K562 (cell line): Measurements from ENCODE around the gene CTXN1. TPM values are rescaled to one million over a fixed set of nuclear protein-coding genes. Genes with fewer than 3 reads are reported as not detected.
A peak's percentile ranks its signal among the peaks of the same experiment; 100 is the strongest.

ENCODE experiments used
- ATAC-seq: fragments of 200-7000 bp; cut with Tn5 transposase; 3 replicates; pipeline ENCODE4 v1.9.1; 2020; ENCODE audit warnings: moderate library complexity
- BruUV-seq: library from RNA; stranded (reverse); fragments of 400-500 nt; replicated peaks from 2 replicates; lab custom pipeline; 2021; lab: Mats Ljungman, UMichigan
- CTCF ChIA-PET: fragments of 300-600 bp; formaldehyde crosslinking; extraction: SDS; loops from one replicate; lab custom pipeline; 2021; ENCODE audit warnings: low intra/inter-chr PET ratio; lab: Yijun Ruan, JAX
- POLR2A ChIA-PET: fragments of 300-600, 350-650 bp; sonication (Branson Sonifier 250); formaldehyde crosslinking; extraction: SDS; loops from one replicate; lab custom pipeline; 2021; ENCODE audit warnings: antibody characterized with exemption, inconsistent platforms; lab: Yijun Ruan, JAX
- DNase-seq, 4 experiments: peaks; one replicate each; pipeline versions ENCODE4 v3.0.0 to v3.0.0-alpha.2; 2011 to 2018; ENCODE audit warnings: low spot score in 3 of 4, mixed read lengths in 3 of 4; ENCODE audit errors: extremely low read depth in 1 of 4
- FAIRE-seq: peaks from 2 replicates; lab custom pipeline; 2011; peaks lifted over from hg19 to GRCh38; lab: Jason Lieb, UNC
- H2AFZ ChIP-seq: 2 replicates; pipeline ENCODE4 v1.6.0; 2011; ENCODE audit warnings: low read depth, low read length, control low read depth, inconsistent platforms
- H3K27ac ChIP-seq: fragments of 200-600 bp; 3 replicates; pipeline ENCODE4 v1.8.0; 2011; ENCODE audit warnings: low read depth, mild to moderate bottlenecking, control low read depth, inconsistent platforms, low read length, moderate library complexity, mixed read lengths; ENCODE audit errors: extremely low read depth
- H3K27me3 ChIP-seq, 2 experiments: fragments of 300-600 bp in 1 of 2; 2 replicates in 1 of 2; 3 replicates in 1 of 2; pipeline versions ENCODE4 v1.6.0 to v1.8.0; 2011; ENCODE audit warnings: inconsistent platforms in 2 of 2, low read length in 2 of 2, mild to moderate bottlenecking in 1 of 2, mixed read lengths in 1 of 2, moderate library complexity in 1 of 2; ENCODE audit not compliant: control insufficient read depth in 2 of 2, insufficient read depth in 2 of 2
- H3K36me3 ChIP-seq: fragments of 300-600 bp; 3 replicates; pipeline ENCODE4 v1.8.0; 2011; ENCODE audit warnings: mild to moderate bottlenecking, low read length, inconsistent platforms; ENCODE audit not compliant: control insufficient read depth, insufficient read depth
- H3K4me1 ChIP-seq, 2 experiments: fragments of 200-600 bp in 1 of 2; replicated peaks in 1 of 2; 2 replicates in 1 of 2; 3 replicates in 1 of 2; pipeline versions ENCODE4 v1.5.1 to v1.8.0; 2011; ENCODE audit warnings: inconsistent platforms in 2 of 2, low read length in 2 of 2, mild to moderate bottlenecking in 1 of 2, mixed read lengths in 1 of 2, moderate library complexity in 1 of 2; ENCODE audit not compliant: control insufficient read depth in 2 of 2, insufficient read depth in 2 of 2
- H3K4me2 ChIP-seq: 2 replicates; pipeline ENCODE4 v1.6.1; 2011; ENCODE audit warnings: low read length, control low read depth, inconsistent platforms, mixed read lengths; ENCODE audit not compliant: insufficient read depth
- H3K4me3 ChIP-seq: fragments of 200-600 bp; sonication (generic), shearing (Covaris generic); 2 replicates; pipeline ENCODE4 v1.5.1; 2016; ENCODE audit warnings: control low read depth, inconsistent platforms
- H3K79me2 ChIP-seq: fragments of 200-600 bp; 3 replicates; pipeline ENCODE4 v1.8.0; 2011; ENCODE audit warnings: low read length, inconsistent platforms; ENCODE audit not compliant: control insufficient read depth, insufficient read depth
- H3K9ac ChIP-seq, 2 experiments: 2 replicates each; pipeline versions ENCODE4 v1.6.0 to v1.6.1; 2011; ENCODE audit warnings: low read depth in 2 of 2, low read length in 2 of 2, control low read depth in 1 of 2, inconsistent platforms in 1 of 2, mild to moderate bottlenecking in 1 of 2, mixed read lengths in 1 of 2; ENCODE audit not compliant: insufficient read depth in 1 of 2
- H3K9me1 ChIP-seq: one replicate; pipeline ENCODE4 v1.6.0; 2011; ENCODE audit warnings: inconsistent platforms, mild to moderate bottlenecking, low read length, moderate library complexity; ENCODE audit not compliant: control insufficient read depth, insufficient read depth
- H3K9me3 ChIP-seq: replicated peaks from 2 replicates; pipeline ENCODE4 v1.5.1; 2011; ENCODE audit warnings: low read depth, low read length, inconsistent platforms; ENCODE audit not compliant: control insufficient read depth, insufficient read depth
- H4K20me1 ChIP-seq: replicated peaks from 2 replicates; pipeline ENCODE4 v1.6.1; 2011; ENCODE audit warnings: low read length, inconsistent platforms, mixed read lengths; ENCODE audit not compliant: control insufficient read depth, insufficient read depth
- BRD9 ChIP-seq: fragments of 450-650 bp; IDR thresholded peaks from 2 replicates; pipeline ENCODE4 v1.6.1; 2018; ENCODE audit warnings: low read depth; ENCODE audit not compliant: partially characterized antibody
- CHD7 ChIP-seq: fragments of 200-600 bp; sonication (generic); IDR thresholded peaks from one replicate; pipeline ENCODE4 v1.6.1; 2012; ENCODE audit warnings: mild to moderate bottlenecking, low read depth, low read length, inconsistent platforms
- EGR1 ChIP-seq: fragments of 450-650 bp; conservative IDR thresholded peaks from 2 replicates; pipeline ENCODE4 v1.6.1; 2017; ENCODE audit warnings: mild to moderate bottlenecking
- RFX5 ChIP-seq: IDR thresholded peaks from 2 replicates; pipeline ENCODE4 v1.6.1; 2011; ENCODE audit warnings: low read depth, mild to moderate bottlenecking, improper control_type of control experiment, low read length
- ZNF263 ChIP-seq: sonication (generic); formaldehyde crosslinking; IDR thresholded peaks from 2 replicates; pipeline ENCODE4 v1.8.0; 2022; ENCODE audit warnings: mild to moderate bottlenecking, missing genetic modification reagents, borderline replicate concordance
- WGBS: fragments of 100-300 bp; shearing (Covaris generic); methylation state at CpG from one replicate; pipeline ENCODE4 v1.1.6; 2016; ENCODE audit warnings: low coverage, mixed read lengths; ENCODE audit not compliant: insufficient coverage; ENCODE audit errors: missing lambda C conversion rate; 5-methylcytosine and 5-hydroxymethylcytosine counted together
- in situ Hi-C: fragments of 300-500 bp; cut with MboI; formaldehyde crosslinking; loops from 4 replicates; pipeline ENCODE4 v1.15.0; 2018; ENCODE audit warnings: inconsistent platforms, mixed read lengths
- intact Hi-C: fragments of 100-400 bp; cut with micrococcal nuclease; formaldehyde crosslinking; loops from 2 replicates; pipeline ENCODE4 v1.14.2; 2022
- polyA plus RNA-seq, 8 experiments: library from polyadenylated mRNA; depleted of rRNA in 4 of 8; stranded (reverse) in 5 of 8; unstranded in 3 of 8; fragments of >200 nt; fragmentation: Nextera tagmentation in 2 of 8; fragmentation: Illumina TruSeq in 1 of 8; extraction: Ambion mirVana in 2 of 8; extraction: Trizol in 1 of 8; gene quantifications; 2 replicates each; pipeline versions ENCODE4 v1.2.1 to v1.2.3, GENCODE V29; 2011 to 2014; ENCODE audit warnings: inconsistent platforms in 1 of 8, missing spikeins in 1 of 8
- total RNA-seq, 7 experiments: library from RNA; depleted of rRNA in 6 of 7; stranded (reverse); fragments of >200 nt in 6 of 7; fragmentation: Illumina TruSeq in 2 of 7; extraction: Trizol in 2 of 7; gene quantifications; 2 replicates each; pipeline versions ENCODE4 v1.2.1 to v1.2.3, GENCODE V29; 2011 to 2021; ENCODE audit warnings: low replicate concordance in 1 of 7
- TF ChIP-seq, protein P1 (sequence below): sonication (generic); formaldehyde crosslinking; IDR thresholded peaks from 2 replicates; pipeline ENCODE4 v1.8.1; 2023; ENCODE audit warnings: mild to moderate bottlenecking, missing genetic modification reagents
- TF ChIP-seq, protein P2 (sequence below): fragments of 250-450 bp; sonication (Bioruptor Pico); IDR thresholded peaks from 2 replicates; pipeline ENCODE4 v1.5.0; 2021

Gene CTXN1
- total and polyA plus RNA-seq, 9 of the 15 experiments (the other 6 are each of a cell fraction or from before 2014, with no cell fraction given): 0.15 to 37.4 (median 1.8) TPM; not detected in 2

DNA sequence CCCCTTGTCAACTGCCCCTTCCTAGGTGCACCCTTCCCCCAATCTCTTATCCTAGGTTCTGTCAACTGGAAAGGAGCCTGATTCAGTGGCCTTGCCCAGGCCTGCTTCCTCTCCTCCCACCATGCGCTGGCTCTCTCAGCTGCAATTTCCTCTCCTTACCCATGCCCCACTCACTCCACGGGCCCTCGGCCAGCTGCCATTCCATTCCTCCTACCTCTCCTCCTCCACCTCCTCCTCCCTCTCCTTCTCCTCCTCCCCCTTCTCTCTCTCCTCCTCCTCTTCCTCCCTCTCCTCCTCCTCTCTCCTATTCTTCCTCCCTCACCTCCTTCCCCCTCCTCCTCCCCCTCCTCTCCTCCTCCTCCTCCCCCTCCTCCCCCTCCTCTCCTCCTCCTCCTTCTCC is 27.1 kb upstream of the CTXN1 start:
- WGBS: 8% methylated on average over 2 of the region's 3 CpGs
- no peak overlapping the region for H2AFZ ChIP-seq
- H3K9me3 ChIP-seq: no peaks in the 10 kb centered on the region
- FAIRE-seq: no peak
- intact Hi-C loops (no loop called here), in situ Hi-C loops (no loop called here)
- no peaks in the 10 kb centered on the region for H3K27me3 ChIP-seq
- H3K27ac ChIP-seq: no peak overlapping the region
- ATAC-seq: no peak
- no peak overlapping the region for H3K4me3 ChIP-seq
- no peaks in the 10 kb centered on the region for H4K20me1 ChIP-seq
- BruUV-seq: no TSS peak
- H3K9ac ChIP-seq: 0 out of 4 replicates have a peak overlapping the region, but pooled peaks of 1 of the 2 experiments have one; percentile 10
- DNase-seq: no peak
- peaks cover 9% of the 10 kb centered on the region; the same call in 1 of the 3 replicates for H3K36me3 ChIP-seq
- H3K4me2 ChIP-seq: no peak overlapping the region
- peaks cover 7 to 23% of the 10 kb centered on the region in 2 experiments; a peak in 4 of 5 replicates for H3K4me1 ChIP-seq
- ChIA-PET POLR2A (interaction anchor here (0.9 to 4.1 kb wide), 2 partner anchors 9 to 49 kb away, joined by 3 to 26 read pairs; partner anchors contain the start of gene TIMM44), CTCF (no interaction called here)
- H3K79me2 ChIP-seq: no peaks in the 10 kb centered on the region
- no peaks in the 10 kb centered on the region for H3K9me1 ChIP-seq
- no peak for TF ChIP-seq CHD7
- TF ChIP-seq ZNF263 (CRISPR knock-in tag): peak; percentile 93
- TF ChIP-seq BRD9: no peak
- TF ChIP-seq, protein P1, sequence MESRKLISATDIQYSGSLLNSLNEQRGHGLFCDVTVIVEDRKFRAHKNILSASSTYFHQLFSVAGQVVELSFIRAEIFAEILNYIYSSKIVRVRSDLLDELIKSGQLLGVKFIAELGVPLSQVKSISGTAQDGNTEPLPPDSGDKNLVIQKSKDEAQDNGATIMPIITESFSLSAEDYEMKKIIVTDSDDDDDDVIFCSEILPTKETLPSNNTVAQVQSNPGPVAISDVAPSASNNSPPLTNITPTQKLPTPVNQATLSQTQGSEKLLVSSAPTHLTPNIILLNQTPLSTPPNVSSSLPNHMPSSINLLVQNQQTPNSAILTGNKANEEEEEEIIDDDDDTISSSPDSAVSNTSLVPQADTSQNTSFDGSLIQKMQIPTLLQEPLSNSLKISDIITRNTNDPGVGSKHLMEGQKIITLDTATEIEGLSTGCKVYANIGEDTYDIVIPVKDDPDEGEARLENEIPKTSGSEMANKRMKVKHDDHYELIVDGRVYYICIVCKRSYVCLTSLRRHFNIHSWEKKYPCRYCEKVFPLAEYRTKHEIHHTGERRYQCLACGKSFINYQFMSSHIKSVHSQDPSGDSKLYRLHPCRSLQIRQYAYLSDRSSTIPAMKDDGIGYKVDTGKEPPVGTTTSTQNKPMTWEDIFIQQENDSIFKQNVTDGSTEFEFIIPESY: no peak
- TF ChIP-seq RFX5: no peak
- TF ChIP-seq EGR1: 0 out of 2 replicates have a peak, but pooled peaks have one; percentile 19
- TF ChIP-seq, protein P2, sequence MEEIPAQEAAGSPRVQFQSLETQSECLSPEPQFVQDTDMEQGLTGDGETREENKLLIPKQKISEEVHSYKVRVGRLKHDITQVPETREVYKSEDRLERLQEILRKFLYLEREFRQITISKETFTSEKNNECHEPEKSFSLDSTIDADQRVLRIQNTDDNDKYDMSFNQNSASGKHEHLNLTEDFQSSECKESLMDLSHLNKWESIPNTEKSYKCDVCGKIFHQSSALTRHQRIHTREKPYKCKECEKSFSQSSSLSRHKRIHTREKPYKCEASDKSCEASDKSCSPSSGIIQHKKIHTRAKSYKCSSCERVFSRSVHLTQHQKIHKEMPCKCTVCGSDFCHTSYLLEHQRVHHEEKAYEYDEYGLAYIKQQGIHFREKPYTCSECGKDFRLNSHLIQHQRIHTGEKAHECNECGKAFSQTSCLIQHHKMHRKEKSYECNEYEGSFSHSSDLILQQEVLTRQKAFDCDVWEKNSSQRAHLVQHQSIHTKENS (CRISPR knock-in tag): no peak
